Medulla oblongata (tissue), 1 donor: ENCODE measurements around the gene MAST2.
A peak's percentile ranks its signal among the peaks of the same experiment; 100 is the strongest.

ENCODE experiments used
- DNase-seq: peaks from one replicate; pipeline ENCODE4 v3.0.0-alpha.2; 2015; ENCODE audit errors: extremely low spot score

Gene MAST2

GRCh38 chr1:45803299-45803780 lies at the start of gene MAST2:
Gene MAST2 (plus strand): TSS chr1:45803612. CDS start chr1:45803896, 284 bp downstream.
- DNase-seq, result peak; percentile 88

- no peak for DNase-seq
Measured at GRCh38 chr1:45755697-45756096, 47.7 kb upstream of the MAST2 start.

GRCh38 chr1:45762291-45762690 lies 41.1 kb upstream of the MAST2 start:
- DNase-seq, result no peak

- DNase-seq, result no peak
Measured at GRCh38 chr1:45765999-45766792, 37.2 kb upstream of the MAST2 start.

GRCh38 chr1:45767035-45767434 lies 36.4 kb upstream of the MAST2 start:
- no peak for DNase-seq

- DNase-seq, result no peak
Measured at GRCh38 chr1:45769261-45769932, 34.0 kb upstream of the MAST2 start.

- DNase-seq, result no peak
Measured at GRCh38 chr1:45772971-45773370, 30.4 kb upstream of the MAST2 start.

GRCh38 chr1:45775794-45776193 lies 27.6 kb upstream of the MAST2 start:
- no peak for DNase-seq

- DNase-seq, result no peak
Measured at GRCh38 chr1:45785583-45785982, 17.8 kb upstream of the MAST2 start.

GRCh38 chr1:45787905-45788304 lies 15.5 kb upstream of the MAST2 start:
- peak; percentile 83 for DNase-seq

- DNase-seq, result no peak
Measured at GRCh38 chr1:45789601-45790000, 13.8 kb upstream of the MAST2 start.

GRCh38 chr1:45792744-45793143 lies 10.7 kb upstream of the MAST2 start:
- DNase-seq, result no peak

- no peak for DNase-seq
Measured at GRCh38 chr1:45793942-45794604, 9.3 kb upstream of the MAST2 start.

GRCh38 chr1:45796381-45796780 lies 7.0 kb upstream of the MAST2 start:
- DNase-seq, result no peak

GRCh38 chr1:45796946-45797345 lies 6.5 kb upstream of the MAST2 start:
- no peak for DNase-seq

GRCh38 chr1:45800899-45801298 lies 2.5 kb upstream of the MAST2 start:
- DNase-seq, result no peak

GRCh38 chr1:45802343-45803298 lies 791 bp upstream of the MAST2 start:
- peak; percentile 67 for DNase-seq

- peak; percentile 14 for DNase-seq
Measured at GRCh38 chr1:45803781-45804668, 613 bp downstream of the MAST2 start.

- no peak for DNase-seq
Measured at GRCh38 chr1:45804669-45804969, 1.2 kb downstream of the MAST2 start.

GRCh38 chr1:45806129-45806528 lies 2.7 kb downstream of the MAST2 start:
- no peak for DNase-seq

GRCh38 chr1:45809761-45810160 lies 6.3 kb downstream of the MAST2 start:
- DNase-seq, result no peak
